ENCODE measurements around the gene MMP11. TPM values are rescaled to one million over a fixed set of nuclear protein-coding genes. Genes with fewer than 3 reads are reported as not detected.
A peak's percentile ranks its signal among the peaks of the same experiment; 100 is the strongest.

MMP11 gene
- total and polyA plus RNA-seq, 2 experiments from 2014 or later: 25.2 to 36.2 TPM

- 98% methylated on average over 14 of the region's 14 CpGs for WGBS (ENCODE audit: low lambda C conversion rate, missing lambda C conversion rate)
- H3K9me3 ChIP-seq (ENCODE audit: low read depth): no peaks in the 10 kb centered on the region
- H3K4me3 ChIP-seq: no peak overlapping the region
- no peak for TF ChIP-seq EZH2phosphoT487 (IDR thresholded peaks at IDR 0.05; ENCODE audit: low read depth, severe bottlenecking, unreplicated experiment)
- no peak for TF ChIP-seq CTCF (IDR thresholded peaks at IDR 0.05; ENCODE audit: poor library complexity)
- TF ChIP-seq EZH2 (IDR thresholded peaks at IDR 0.05; ENCODE audit: borderline replicate concordance): no peak
- H3K36me3 ChIP-seq (replicated peaks; ENCODE audit: insufficient read depth, low read depth): no peaks in the 10 kb centered on the region
- DNase-seq (ENCODE audit: low spot score): no peak
- H3K9me2 ChIP-seq (replicated peaks; ENCODE audit: insufficient read depth): no peaks in the 10 kb centered on the region
- peaks cover 23% of the 10 kb centered on the region for H3K79me2 ChIP-seq
- no peak overlapping the region for H3K4me2 ChIP-seq
- no peak overlapping the region for H3K27ac ChIP-seq
- no peaks in the 10 kb centered on the region for H3K4me1 ChIP-seq (ENCODE audit: insufficient read depth)
- no peaks in the 10 kb centered on the region for H4K20me1 ChIP-seq (ENCODE audit: insufficient read depth, poor library complexity, severe bottlenecking)
- H2AFZ ChIP-seq: no peak overlapping the region
- no peaks in the 10 kb centered on the region for H3K27me3 ChIP-seq
Measured at GRCh38 chr22:23744485-23744884, 28.2 kb upstream of the MMP11 start.

DNA sequence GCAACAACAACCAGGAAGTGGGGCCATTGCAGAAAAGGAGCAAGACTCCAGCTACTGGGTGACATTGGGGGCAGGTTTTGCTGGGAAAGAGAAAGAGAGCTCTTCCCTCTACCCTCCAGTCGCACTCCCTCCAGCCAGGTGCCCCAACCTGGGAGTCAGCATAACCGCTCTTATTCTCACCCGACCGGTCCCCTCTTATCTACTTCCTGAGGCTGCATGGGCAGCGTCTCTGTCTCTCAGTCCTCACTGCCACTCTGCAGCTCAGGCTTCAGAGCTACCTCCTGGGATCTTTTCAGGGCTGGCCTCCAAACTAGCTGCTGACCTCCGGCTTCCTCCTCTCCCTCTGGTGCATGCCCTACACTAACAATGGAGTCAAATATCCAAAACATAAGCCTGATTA is 26.9 kb upstream of the MMP11 start:
- Histone ChIP-seq H3K27me3 (no peaks in the 10 kb centered on the region), H3K4me3 (no peak overlapping the region), H4K20me1 (ENCODE audit: insufficient read depth, poor library complexity, severe bottlenecking) (no peaks in the 10 kb centered on the region), H3K9me2 (replicated peaks; ENCODE audit: insufficient read depth) (no peaks in the 10 kb centered on the region), H3K36me3 (replicated peaks; ENCODE audit: insufficient read depth, low read depth) (no peaks in the 10 kb centered on the region), H3K27ac (no peak overlapping the region), H3K9me3 (ENCODE audit: low read depth) (no peaks in the 10 kb centered on the region), H3K4me1 (ENCODE audit: insufficient read depth) (peaks cover 8% of the 10 kb centered on the region), H3K4me2 (no peak overlapping the region), H3K79me2 (peaks cover 35% of the 10 kb centered on the region), H2AFZ (no peak overlapping the region)
- 67% methylated on average over 6 of the region's 6 CpGs for WGBS (ENCODE audit: low lambda C conversion rate, missing lambda C conversion rate)
- no peak for DNase-seq (ENCODE audit: low spot score)
- no peak for TF ChIP-seq CTCF (IDR thresholded peaks at IDR 0.05; ENCODE audit: poor library complexity)
- no peak for TF ChIP-seq EZH2 (IDR thresholded peaks at IDR 0.05; ENCODE audit: borderline replicate concordance)
- no peak for TF ChIP-seq EZH2phosphoT487 (IDR thresholded peaks at IDR 0.05; ENCODE audit: low read depth, severe bottlenecking, unreplicated experiment)

GRCh38 chr22:23749841-23750301 is 22.8 kb upstream of the MMP11 start:
- Histone ChIP-seq H3K79me2 (peaks cover 35% of the 10 kb centered on the region), H3K4me2 (peak overlapping the region; percentile 86), H3K27ac (peak overlapping the region; percentile 75), H2AFZ (peak overlapping the region; percentile 74), H3K36me3 (replicated peaks; ENCODE audit: insufficient read depth, low read depth) (no peaks in the 10 kb centered on the region), H4K20me1 (ENCODE audit: insufficient read depth, poor library complexity, severe bottlenecking) (no peaks in the 10 kb centered on the region), H3K4me3 (peak overlapping the region; percentile 87), H3K4me1 (ENCODE audit: insufficient read depth) (peaks cover 8% of the 10 kb centered on the region), H3K27me3 (no peaks in the 10 kb centered on the region), H3K9me2 (replicated peaks; ENCODE audit: insufficient read depth) (no peaks in the 10 kb centered on the region), H3K9me3 (ENCODE audit: low read depth) (no peaks in the 10 kb centered on the region)
- 95% methylated on average over 12 of the region's 12 CpGs for WGBS (ENCODE audit: low lambda C conversion rate, missing lambda C conversion rate)
- TF ChIP-seq EZH2phosphoT487 (IDR thresholded peaks at IDR 0.05; ENCODE audit: low read depth, severe bottlenecking, unreplicated experiment): no peak
- no peak for TF ChIP-seq CTCF (IDR thresholded peaks at IDR 0.05; ENCODE audit: poor library complexity)
- TF ChIP-seq EZH2 (IDR thresholded peaks at IDR 0.05; ENCODE audit: borderline replicate concordance): no peak
- DNase-seq (ENCODE audit: low spot score): no peak

DNA sequence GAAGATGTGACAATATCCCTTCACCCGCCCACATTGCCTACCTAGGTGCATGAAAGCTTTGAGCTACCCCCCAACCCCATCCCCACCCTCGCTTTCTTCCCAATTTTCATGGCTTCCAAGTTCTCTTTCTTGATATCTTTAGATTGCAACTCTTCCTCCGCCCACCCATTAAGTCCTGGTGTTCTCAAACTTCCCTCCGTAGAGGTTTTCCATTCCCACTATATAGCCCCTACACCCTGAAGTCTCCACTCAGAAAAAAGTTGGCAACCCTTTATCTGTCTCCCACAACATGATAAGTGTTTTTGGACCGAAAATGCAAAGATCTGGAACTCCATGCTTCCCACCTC is 22.3 kb upstream of the MMP11 start:
- Histone ChIP-seq H3K27ac (peak overlapping the region; percentile 75), H3K9me2 (replicated peaks; ENCODE audit: insufficient read depth) (no peaks in the 10 kb centered on the region), H2AFZ (peak overlapping the region; percentile 74), H3K4me1 (ENCODE audit: insufficient read depth) (peaks cover 8% of the 10 kb centered on the region), H3K79me2 (peaks cover 35% of the 10 kb centered on the region), H3K27me3 (no peaks in the 10 kb centered on the region), H3K9me3 (ENCODE audit: low read depth) (no peaks in the 10 kb centered on the region), H3K36me3 (replicated peaks; ENCODE audit: insufficient read depth, low read depth) (no peaks in the 10 kb centered on the region), H3K4me2 (peak overlapping the region; percentile 86), H3K4me3 (peak overlapping the region; percentile 87), H4K20me1 (ENCODE audit: insufficient read depth, poor library complexity, severe bottlenecking) (no peaks in the 10 kb centered on the region)
- DNase-seq (ENCODE audit: low spot score): no peak
- 46% methylated on average over 5 of the region's 5 CpGs for WGBS (ENCODE audit: low lambda C conversion rate, missing lambda C conversion rate)
- no peak for TF ChIP-seq EZH2 (IDR thresholded peaks at IDR 0.05; ENCODE audit: borderline replicate concordance)
- TF ChIP-seq CTCF (IDR thresholded peaks at IDR 0.05; ENCODE audit: poor library complexity): no peak
- TF ChIP-seq EZH2phosphoT487 (IDR thresholded peaks at IDR 0.05; ENCODE audit: low read depth, severe bottlenecking, unreplicated experiment): no peak
